ENCODE measurements around the gene RAF1. TPM values are rescaled to one million over a fixed set of nuclear protein-coding genes. Genes with fewer than 3 reads are reported as not detected.
A peak's percentile ranks its signal among the peaks of the same experiment; 100 is the strongest.
"Not testable (repeated sequence)": the region's sequence is repeated elsewhere in the genome, so short reads cannot be mapped to it uniquely, and the experiment has no call there.

RAF1 gene
- total RNA-seq, 2 experiments from 2014 or later = 79.3 to 79.8 TPM

GRCh38 chr3:12633108-12633507 lies 30.8 kb downstream of the RAF1 start:
- no peaks in the 10 kb centered on the region for H3K27me3 Mint-ChIP-seq
- H3K36me3 Mint-ChIP-seq = peaks cover 22% of the 10 kb centered on the region
- no peak overlapping the region for H3K27ac Mint-ChIP-seq
- H3K4me1 Mint-ChIP-seq = peaks cover 38% of the 10 kb centered on the region
- no peak for DNase-seq
- no peak overlapping the region for H3K4me3 Mint-ChIP-seq
- no peaks in the 10 kb centered on the region for H3K9me3 Mint-ChIP-seq

- H3K4me1 Mint-ChIP-seq = peaks cover 41% of the 10 kb centered on the region
- H3K9me3 Mint-ChIP-seq = no peaks in the 10 kb centered on the region
- H3K27ac Mint-ChIP-seq = peak overlapping the region; percentile 65
- no peaks in the 10 kb centered on the region for H3K27me3 Mint-ChIP-seq
- no peak for DNase-seq
- peaks cover 18% of the 10 kb centered on the region for H3K36me3 Mint-ChIP-seq
- H3K4me3 Mint-ChIP-seq = no peak overlapping the region
These were observed 31.4 kb downstream of the RAF1 start for GRCh38 chr3:12632523-12632922.

GRCh38 chr3:12630843-12631242 lies 33.1 kb downstream of the RAF1 start:
- not testable (repeated sequence) for H3K9me3 Mint-ChIP-seq, H3K4me3 Mint-ChIP-seq, H3K27me3 Mint-ChIP-seq, H3K27ac Mint-ChIP-seq, DNase-seq
- H3K4me1 Mint-ChIP-seq = peaks cover 47% of the 10 kb centered on the region
- H3K36me3 Mint-ChIP-seq = peaks cover 12% of the 10 kb centered on the region

- Mint-ChIP-seq H3K27me3 (no peaks in the 10 kb centered on the region), H3K4me1 (peaks cover 52% of the 10 kb centered on the region)
These were observed 33.6 kb downstream of the RAF1 start for GRCh38 chr3:12630292-12630691.

GRCh38 chr3:12629560-12629959 lies 34.4 kb downstream of the RAF1 start:
- Mint-ChIP-seq H3K27ac (no peak overlapping the region), H3K4me1 (peaks cover 55% of the 10 kb centered on the region)

More at GRCh38 chr3:12630292-12630691, 33.6 kb downstream of the RAF1 start:
- Mint-ChIP-seq H3K9me3 (no peaks in the 10 kb centered on the region), H3K27ac (no peak overlapping the region), H3K36me3 (peaks cover 14% of the 10 kb centered on the region), H3K4me3 (no peak overlapping the region)
- DNase-seq = no peak

GRCh38 chr3:12628813-12629212 lies 35.1 kb downstream of the RAF1 start:
- no peak for DNase-seq
- Mint-ChIP-seq H3K4me1 (peaks cover 61% of the 10 kb centered on the region), H3K9me3 (no peaks in the 10 kb centered on the region), H3K36me3 (peaks cover 5% of the 10 kb centered on the region), H3K27ac (no peak overlapping the region), H3K4me3 (no peak overlapping the region), H3K27me3 (no peaks in the 10 kb centered on the region)

More at GRCh38 chr3:12629560-12629959, 34.4 kb downstream of the RAF1 start:
- Mint-ChIP-seq H3K27me3 (no peaks in the 10 kb centered on the region), H3K9me3 (no peaks in the 10 kb centered on the region), H3K36me3 (peaks cover 12% of the 10 kb centered on the region), H3K4me3 (no peak overlapping the region)
- no peak for DNase-seq

- H3K36me3 Mint-ChIP-seq = peaks cover 2% of the 10 kb centered on the region
- no peaks in the 10 kb centered on the region for H3K9me3 Mint-ChIP-seq
- no peaks in the 10 kb centered on the region for H3K27me3 Mint-ChIP-seq
- H3K4me1 Mint-ChIP-seq = peaks cover 59% of the 10 kb centered on the region
- H3K27ac Mint-ChIP-seq = no peak overlapping the region
- DNase-seq = no peak
- no peak overlapping the region for H3K4me3 Mint-ChIP-seq
These were observed 36.5 kb downstream of the RAF1 start for GRCh38 chr3:12627370-12627769.

- not testable (repeated sequence) for H3K4me3 Mint-ChIP-seq, H3K36me3 Mint-ChIP-seq, H3K27me3 Mint-ChIP-seq, H3K9me3 Mint-ChIP-seq, DNase-seq
- Mint-ChIP-seq H3K4me1 (peaks cover 59% of the 10 kb centered on the region), H3K27ac (peak overlapping the region; percentile 71)
These were observed 39.0 kb downstream of the RAF1 start for GRCh38 chr3:12624964-12625363.

GRCh38 chr3:12624056-12624455 lies 39.9 kb downstream of the RAF1 start:
- Mint-ChIP-seq H3K27ac (no peak overlapping the region), H3K4me3 (no peak overlapping the region), H3K36me3 (peaks cover 2% of the 10 kb centered on the region), H3K9me3 (no peaks in the 10 kb centered on the region), H3K27me3 (no peaks in the 10 kb centered on the region), H3K4me1 (peaks cover 53% of the 10 kb centered on the region)
- DNase-seq = no peak

- DNase-seq = no peak
- Mint-ChIP-seq H3K4me3 (no peak overlapping the region), H3K27ac (no peak overlapping the region), H3K4me1 (peaks cover 43% of the 10 kb centered on the region), H3K27me3 (no peaks in the 10 kb centered on the region), H3K36me3 (peaks cover 2% of the 10 kb centered on the region), H3K9me3 (no peaks in the 10 kb centered on the region)
These were observed 41.6 kb downstream of the RAF1 start for GRCh38 chr3:12622335-12622734.

- no peak overlapping the region for H3K4me3 Mint-ChIP-seq
- no peak overlapping the region for H3K27ac Mint-ChIP-seq
- H3K36me3 Mint-ChIP-seq = peaks cover 2% of the 10 kb centered on the region
- H3K4me1 Mint-ChIP-seq = peaks cover 38% of the 10 kb centered on the region
- H3K9me3 Mint-ChIP-seq = no peaks in the 10 kb centered on the region
- DNase-seq = no peak
- no peaks in the 10 kb centered on the region for H3K27me3 Mint-ChIP-seq
These were observed 43.2 kb downstream of the RAF1 start for GRCh38 chr3:12620729-12621128.

- H3K9me3 Mint-ChIP-seq = no peaks in the 10 kb centered on the region
- H3K27ac Mint-ChIP-seq = no peak overlapping the region
- no peak overlapping the region for H3K4me3 Mint-ChIP-seq
- DNase-seq = no peak
- no peaks in the 10 kb centered on the region for H3K27me3 Mint-ChIP-seq
- no peaks in the 10 kb centered on the region for H3K36me3 Mint-ChIP-seq
- H3K4me1 Mint-ChIP-seq = peaks cover 36% of the 10 kb centered on the region
These were observed 43.6 kb downstream of the RAF1 start for GRCh38 chr3:12620305-12620704.

- H3K27ac Mint-ChIP-seq = no peak overlapping the region
- H3K9me3 Mint-ChIP-seq = no peaks in the 10 kb centered on the region
- H3K27me3 Mint-ChIP-seq = no peaks in the 10 kb centered on the region
- H3K4me3 Mint-ChIP-seq = no peak overlapping the region
- peaks cover 4% of the 10 kb centered on the region for H3K36me3 Mint-ChIP-seq
- no peak for DNase-seq
- H3K4me1 Mint-ChIP-seq = peaks cover 39% of the 10 kb centered on the region
These were observed 45.5 kb downstream of the RAF1 start for GRCh38 chr3:12618426-12618825.

GRCh38 chr3:12615266-12615665 lies 48.7 kb downstream of the RAF1 start:
- H3K4me1 Mint-ChIP-seq = peaks cover 27% of the 10 kb centered on the region
- H3K27me3 Mint-ChIP-seq = no peaks in the 10 kb centered on the region
- no peak overlapping the region for H3K4me3 Mint-ChIP-seq
- H3K9me3 Mint-ChIP-seq = no peaks in the 10 kb centered on the region
- no peak for DNase-seq
- H3K36me3 Mint-ChIP-seq = peaks cover 10% of the 10 kb centered on the region
- no peak overlapping the region for H3K27ac Mint-ChIP-seq

GRCh38 chr3:12613250-12613649 lies 50.7 kb downstream of the RAF1 start:
- peak overlapping the region; percentile 25 for H3K27ac Mint-ChIP-seq
- DNase-seq = no peak
- H3K4me3 Mint-ChIP-seq = no peak overlapping the region
- H3K36me3 Mint-ChIP-seq = peaks cover 19% of the 10 kb centered on the region
- H3K4me1 Mint-ChIP-seq = peaks cover 34% of the 10 kb centered on the region
- H3K27me3 Mint-ChIP-seq = no peaks in the 10 kb centered on the region
- no peaks in the 10 kb centered on the region for H3K9me3 Mint-ChIP-seq

- H3K4me3 Mint-ChIP-seq = no peak overlapping the region
- no peaks in the 10 kb centered on the region for H3K9me3 Mint-ChIP-seq
- no peaks in the 10 kb centered on the region for H3K27me3 Mint-ChIP-seq
- H3K27ac Mint-ChIP-seq = peak overlapping the region; percentile 25
- no peak for DNase-seq
- peaks cover 34% of the 10 kb centered on the region for H3K4me1 Mint-ChIP-seq
- H3K36me3 Mint-ChIP-seq = peaks cover 22% of the 10 kb centered on the region
These were observed 51.2 kb downstream of the RAF1 start for GRCh38 chr3:12612514-12613226.
